ENCODE data around the gene PHLDA3. TPM values are rescaled to one million over a fixed set of nuclear protein-coding genes. Genes with fewer than 3 reads are reported as not detected.
A peak's percentile ranks its signal among the peaks of the same experiment; 100 is the strongest.

PHLDA3 gene
- total and polyA plus RNA-seq, 2 of the 13 experiments (the other 11 are each of a cell fraction or from before 2014, with no cell fraction given), result 16.7 to 33.6 TPM

DNA sequence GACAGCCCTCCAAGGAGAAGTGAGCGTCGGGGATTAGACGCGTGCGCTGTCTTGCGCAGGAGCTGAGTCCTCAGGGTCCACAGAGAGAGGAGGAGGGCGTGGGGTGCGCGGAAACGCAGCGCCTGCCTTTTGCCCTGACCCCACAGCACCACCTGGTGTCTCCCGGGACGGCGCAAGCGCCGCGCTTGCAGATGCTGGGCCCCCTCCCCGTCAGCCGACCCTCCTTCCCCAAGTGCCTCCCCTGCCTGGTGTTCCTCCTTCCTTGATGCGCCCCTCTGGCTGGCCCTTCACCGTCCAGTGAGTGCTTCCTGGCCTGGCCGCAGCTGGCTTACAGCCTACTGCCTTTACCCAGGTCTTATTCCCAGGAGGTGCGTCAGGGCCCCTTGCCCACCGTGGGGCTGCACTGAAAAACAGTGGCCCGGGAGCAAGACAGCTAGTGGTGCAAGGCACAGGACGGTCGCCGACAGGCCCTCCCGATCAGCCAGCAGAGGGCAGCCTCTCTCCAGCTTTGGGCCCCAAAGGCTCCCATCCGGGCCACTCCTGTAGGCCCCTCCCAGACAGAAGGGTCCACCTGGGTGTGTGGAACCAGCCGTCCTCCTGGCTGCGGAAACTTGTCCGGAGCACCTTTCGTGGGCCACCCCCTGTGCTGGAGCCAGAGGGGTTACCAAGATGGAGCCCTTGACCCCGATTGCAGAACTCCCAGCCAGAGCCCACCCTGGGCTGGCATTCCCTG is 12.9 kb upstream of the PHLDA3 start (continued):
- TF ChIP-seq THAP8 (CRISPR knock-in tag; IDR thresholded peaks at IDR 0.05; ENCODE audit: borderline replicate concordance), result no peak; the same call in 1 of the 2 replicates
- TF ChIP-seq POLR2G (IDR thresholded peaks at IDR 0.05; ENCODE audit: low read depth, low read length), result no peak
- TF ChIP-seq, protein P1, sequence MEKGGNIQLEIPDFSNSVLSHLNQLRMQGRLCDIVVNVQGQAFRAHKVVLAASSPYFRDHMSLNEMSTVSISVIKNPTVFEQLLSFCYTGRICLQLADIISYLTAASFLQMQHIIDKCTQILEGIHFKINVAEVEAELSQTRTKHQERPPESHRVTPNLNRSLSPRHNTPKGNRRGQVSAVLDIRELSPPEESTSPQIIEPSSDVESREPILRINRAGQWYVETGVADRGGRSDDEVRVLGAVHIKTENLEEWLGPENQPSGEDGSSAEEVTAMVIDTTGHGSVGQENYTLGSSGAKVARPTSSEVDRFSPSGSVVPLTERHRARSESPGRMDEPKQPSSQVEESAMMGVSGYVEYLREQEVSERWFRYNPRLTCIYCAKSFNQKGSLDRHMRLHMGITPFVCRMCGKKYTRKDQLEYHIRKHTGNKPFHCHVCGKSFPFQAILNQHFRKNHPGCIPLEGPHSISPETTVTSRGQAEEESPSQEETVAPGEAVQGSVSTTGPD (CRISPR knock-in tag; IDR thresholded peaks at IDR 0.05), result no peak
- TF ChIP-seq ZFP91 (CRISPR knock-in tag; IDR thresholded peaks at IDR 0.05; ENCODE audit: borderline replicate concordance), result peak; percentile 83; the same call in 1 of the 2 replicates
- no peak for TF ChIP-seq HOXA9 (CRISPR knock-in tag; IDR thresholded peaks at IDR 0.05; ENCODE audit: borderline replicate concordance)
- TF ChIP-seq, protein P2, sequence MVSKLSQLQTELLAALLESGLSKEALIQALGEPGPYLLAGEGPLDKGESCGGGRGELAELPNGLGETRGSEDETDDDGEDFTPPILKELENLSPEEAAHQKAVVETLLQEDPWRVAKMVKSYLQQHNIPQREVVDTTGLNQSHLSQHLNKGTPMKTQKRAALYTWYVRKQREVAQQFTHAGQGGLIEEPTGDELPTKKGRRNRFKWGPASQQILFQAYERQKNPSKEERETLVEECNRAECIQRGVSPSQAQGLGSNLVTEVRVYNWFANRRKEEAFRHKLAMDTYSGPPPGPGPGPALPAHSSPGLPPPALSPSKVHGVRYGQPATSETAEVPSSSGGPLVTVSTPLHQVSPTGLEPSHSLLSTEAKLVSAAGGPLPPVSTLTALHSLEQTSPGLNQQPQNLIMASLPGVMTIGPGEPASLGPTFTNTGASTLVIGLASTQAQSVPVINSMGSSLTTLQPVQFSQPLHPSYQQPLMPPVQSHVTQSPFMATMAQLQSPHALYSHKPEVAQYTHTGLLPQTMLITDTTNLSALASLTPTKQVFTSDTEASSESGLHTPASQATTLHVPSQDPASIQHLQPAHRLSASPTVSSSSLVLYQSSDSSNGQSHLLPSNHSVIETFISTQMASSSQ (IDR thresholded peaks at IDR 0.05; ENCODE audit: low read depth), result no peak
- TF ChIP-seq, protein P2 (CRISPR knock-in tag; IDR thresholded peaks at IDR 0.05; ENCODE audit: borderline replicate concordance), result no peak; the same call in 1 of the 2 replicates
- no peak for TF ChIP-seq ZNF773 (CRISPR knock-in tag; IDR thresholded peaks at IDR 0.05; ENCODE audit: borderline replicate concordance)
- no peak for TF ChIP-seq ZNF17 (CRISPR knock-in tag; IDR thresholded peaks at IDR 0.05)
- TF ChIP-seq, protein P3, sequence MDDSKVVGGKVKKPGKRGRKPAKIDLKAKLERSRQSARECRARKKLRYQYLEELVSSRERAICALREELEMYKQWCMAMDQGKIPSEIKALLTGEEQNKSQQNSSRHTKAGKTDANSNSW (CRISPR knock-in tag; IDR thresholded peaks at IDR 0.05; ENCODE audit: borderline replicate concordance), result no peak
- TF ChIP-seq TAF1 (CRISPR knock-in tag; IDR thresholded peaks at IDR 0.05), result no peak
- TF ChIP-seq YY1 (IDR thresholded peaks at IDR 0.05; ENCODE audit: insufficient read depth, insufficient replicate concordance, low read depth, low read length), result peak; percentile 55
- TF ChIP-seq GATAD1 (CRISPR knock-in tag; IDR thresholded peaks at IDR 0.05), result peak; percentile 51; the same call in 1 of the 2 replicates
- TF ChIP-seq ZNF75D (CRISPR knock-in tag; IDR thresholded peaks at IDR 0.05; ENCODE audit: borderline replicate concordance), result no peak
- no peak for TF ChIP-seq CHCHD3 (CRISPR knock-in tag; IDR thresholded peaks at IDR 0.05)
- TF ChIP-seq MYC (CRISPR knock-in tag; IDR thresholded peaks at IDR 0.05; ENCODE audit: borderline replicate concordance), result no peak; the same call in 1 of the 2 replicates
- TF ChIP-seq TSC22D2 (CRISPR knock-in tag; IDR thresholded peaks at IDR 0.05; ENCODE audit: borderline replicate concordance), result no peak
- TF ChIP-seq ZNF547 (CRISPR knock-in tag; IDR thresholded peaks at IDR 0.05), result no peak
- TF ChIP-seq ZNF251 (CRISPR knock-in tag; IDR thresholded peaks at IDR 0.05), result no peak
- TF ChIP-seq HNRNPUL1 (IDR thresholded peaks at IDR 0.05; ENCODE audit: low read depth, low read length), result no peak
- TF ChIP-seq ADNP (CRISPR knock-in tag; IDR thresholded peaks at IDR 0.05), result no peak
